Osteocyte (in vitro differentiated cells): ENCODE data around the gene ACRBP. TPM values are rescaled to one million over a fixed set of nuclear protein-coding genes. Genes with fewer than 3 reads are reported as not detected.

Experiments used
- DNase-seq: peaks from one replicate; pipeline ENCODE4 v3.0.0; 2021; ENCODE audit warnings: mixed read lengths; ENCODE audit not compliant: unreplicated experiment; ENCODE audit errors: extremely low spot score
- H3K27ac Mint-ChIP-seq: one replicate; pipeline ENCODE4 v1.8.0; 2021; ENCODE audit warnings: mild to moderate bottlenecking, mixed read lengths; ENCODE audit not compliant: unreplicated experiment
- H3K27me3 Mint-ChIP-seq: one replicate; pipeline ENCODE4 v1.8.0; 2021; ENCODE audit warnings: mixed read lengths; ENCODE audit not compliant: unreplicated experiment
- H3K36me3 Mint-ChIP-seq: one replicate; pipeline ENCODE4 v1.8.0; 2021; ENCODE audit warnings: mixed read lengths; ENCODE audit not compliant: unreplicated experiment
- H3K4me1 Mint-ChIP-seq: one replicate; pipeline ENCODE4 v1.8.0; 2021; ENCODE audit warnings: mixed read lengths; ENCODE audit not compliant: unreplicated experiment
- H3K4me3 Mint-ChIP-seq: one replicate; pipeline ENCODE4 v1.8.0; 2021; ENCODE audit warnings: mild to moderate bottlenecking, moderate library complexity, mixed read lengths; ENCODE audit not compliant: unreplicated experiment
- H3K9me3 Mint-ChIP-seq: one replicate; pipeline ENCODE4 v1.8.0; 2021; ENCODE audit warnings: mixed read lengths; ENCODE audit not compliant: unreplicated experiment
- total RNA-seq: library from RNA; stranded (reverse); gene quantifications from 2 replicates; pipeline ENCODE4 v1.2.1, GENCODE V29; 2021
- TF ChIP-seq, protein P1 (sequence below): fragments of 200-600 bp; sonication (generic); IDR thresholded peaks from 2 replicates; pipeline ENCODE4 v1.5.0; 2021; ENCODE audit warnings: antibody characterized with exemption, mild to moderate bottlenecking, moderate library complexity

ACRBP gene
- total RNA-seq, 1 donor from 2014 or later = 1.0 TPM

DNA sequence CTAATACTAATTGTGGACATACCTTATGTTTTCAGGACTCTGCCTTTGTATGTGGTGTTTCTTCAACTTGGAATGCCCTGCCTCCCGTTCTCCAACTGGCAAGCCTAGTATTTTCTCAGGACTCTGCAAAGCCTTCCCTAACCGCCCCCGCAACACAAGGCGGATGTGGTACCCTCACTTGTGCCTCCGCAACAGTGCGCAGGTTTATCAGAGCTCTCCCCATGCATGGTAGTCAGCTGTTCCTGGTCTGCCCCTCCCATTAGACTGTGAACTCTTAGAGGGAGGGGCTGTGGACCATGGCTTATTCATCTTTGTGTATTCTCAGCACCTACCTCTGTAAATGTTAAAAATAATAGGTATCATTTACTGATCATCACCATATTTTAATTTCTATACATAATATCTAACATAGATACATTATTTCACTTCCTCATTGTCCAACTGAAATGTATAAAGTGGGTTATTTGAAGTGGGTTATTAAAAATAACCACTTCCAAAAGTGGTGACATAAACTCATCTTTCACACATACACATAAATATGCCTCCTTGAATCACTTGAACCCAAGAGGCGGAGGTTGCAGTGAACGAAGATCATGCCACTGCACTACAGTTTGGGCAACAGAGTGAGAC lies 20.5 kb downstream of the ACRBP start:
- Mint-ChIP-seq H3K27ac (no peak overlapping the region), H3K4me1 (peaks cover 7% of the 10 kb centered on the region), H3K4me3 (no peak overlapping the region), H3K36me3 (no peaks in the 10 kb centered on the region), H3K27me3 (no peaks in the 10 kb centered on the region), H3K9me3 (no peaks in the 10 kb centered on the region)
- no peak for DNase-seq
- TF ChIP-seq, protein P1, sequence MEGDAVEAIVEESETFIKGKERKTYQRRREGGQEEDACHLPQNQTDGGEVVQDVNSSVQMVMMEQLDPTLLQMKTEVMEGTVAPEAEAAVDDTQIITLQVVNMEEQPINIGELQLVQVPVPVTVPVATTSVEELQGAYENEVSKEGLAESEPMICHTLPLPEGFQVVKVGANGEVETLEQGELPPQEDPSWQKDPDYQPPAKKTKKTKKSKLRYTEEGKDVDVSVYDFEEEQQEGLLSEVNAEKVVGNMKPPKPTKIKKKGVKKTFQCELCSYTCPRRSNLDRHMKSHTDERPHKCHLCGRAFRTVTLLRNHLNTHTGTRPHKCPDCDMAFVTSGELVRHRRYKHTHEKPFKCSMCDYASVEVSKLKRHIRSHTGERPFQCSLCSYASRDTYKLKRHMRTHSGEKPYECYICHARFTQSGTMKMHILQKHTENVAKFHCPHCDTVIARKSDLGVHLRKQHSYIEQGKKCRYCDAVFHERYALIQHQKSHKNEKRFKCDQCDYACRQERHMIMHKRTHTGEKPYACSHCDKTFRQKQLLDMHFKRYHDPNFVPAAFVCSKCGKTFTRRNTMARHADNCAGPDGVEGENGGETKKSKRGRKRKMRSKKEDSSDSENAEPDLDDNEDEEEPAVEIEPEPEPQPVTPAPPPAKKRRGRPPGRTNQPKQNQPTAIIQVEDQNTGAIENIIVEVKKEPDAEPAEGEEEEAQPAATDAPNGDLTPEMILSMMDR = no peak

DNA sequence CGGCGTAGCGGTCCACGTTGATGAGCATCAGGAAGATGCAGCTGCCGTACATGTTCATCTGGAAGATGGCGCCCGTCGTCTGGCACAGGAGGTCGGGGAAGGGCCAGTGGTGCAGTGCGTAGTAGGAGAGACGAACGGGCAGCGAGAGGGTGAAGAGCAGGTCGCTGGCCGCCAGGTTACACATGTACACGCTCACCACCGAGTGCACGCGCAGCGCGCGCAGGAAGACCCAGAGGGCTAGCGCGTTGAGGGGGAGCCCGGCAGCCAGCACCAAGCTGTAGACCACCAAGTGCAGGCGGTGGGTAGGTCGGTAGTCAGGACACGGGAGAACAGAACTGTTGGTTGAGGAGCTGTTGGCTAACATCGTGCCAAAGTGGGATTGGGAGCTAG lies 26.4 kb downstream of the ACRBP start:
- Mint-ChIP-seq H3K9me3 (no peaks in the 10 kb centered on the region), H3K27me3 (no peaks in the 10 kb centered on the region), H3K36me3 (no peaks in the 10 kb centered on the region), H3K4me3 (no peak overlapping the region), H3K27ac (no peak overlapping the region), H3K4me1 (no peaks in the 10 kb centered on the region)
- TF ChIP-seq, protein P1 = no peak
- no peak for DNase-seq

DNA sequence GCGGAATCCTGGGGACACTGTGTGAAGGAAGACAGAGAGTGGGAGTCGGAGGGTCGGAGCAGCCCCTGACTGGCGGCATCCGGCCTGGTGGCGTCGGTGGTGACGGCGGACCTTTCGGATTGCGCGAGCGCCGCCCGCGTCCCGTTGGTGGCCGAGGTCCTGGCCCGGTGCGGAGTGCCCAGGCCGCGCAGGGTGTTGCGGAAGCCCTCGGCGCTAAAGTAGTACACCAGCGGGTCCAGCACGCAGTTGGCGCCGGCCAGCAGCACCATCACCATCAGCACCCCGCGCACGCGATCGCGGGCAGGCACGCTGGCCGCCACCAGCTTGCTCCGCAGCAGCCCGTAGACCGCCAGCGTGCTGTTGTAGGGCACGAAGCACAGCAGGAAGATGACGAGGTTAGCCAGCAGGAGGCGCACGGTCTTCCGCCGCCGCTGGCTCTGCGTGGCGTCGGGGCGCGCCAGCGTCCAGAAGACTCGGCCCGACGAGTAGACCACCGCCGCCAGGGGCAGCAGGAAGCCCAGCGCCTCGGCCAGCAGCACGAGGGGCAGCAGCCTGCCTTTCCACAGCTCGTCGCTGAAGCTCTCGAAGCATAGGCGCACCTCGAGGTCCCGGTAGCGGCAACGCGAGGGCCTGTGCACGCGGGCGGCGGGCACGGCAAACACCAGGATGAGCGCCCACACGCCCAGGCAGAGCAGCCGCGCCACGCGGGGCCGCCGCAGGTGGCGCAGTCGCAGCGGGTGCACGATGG lies 26.9 kb downstream of the ACRBP start:
- no peak for DNase-seq
- H3K27me3 Mint-ChIP-seq = no peaks in the 10 kb centered on the region
- no peaks in the 10 kb centered on the region for H3K9me3 Mint-ChIP-seq
- no peak overlapping the region for H3K27ac Mint-ChIP-seq
- H3K36me3 Mint-ChIP-seq = no peaks in the 10 kb centered on the region
- no peak overlapping the region for H3K4me3 Mint-ChIP-seq
- no peaks in the 10 kb centered on the region for H3K4me1 Mint-ChIP-seq
- TF ChIP-seq, protein P1 = peak; percentile 34

DNA sequence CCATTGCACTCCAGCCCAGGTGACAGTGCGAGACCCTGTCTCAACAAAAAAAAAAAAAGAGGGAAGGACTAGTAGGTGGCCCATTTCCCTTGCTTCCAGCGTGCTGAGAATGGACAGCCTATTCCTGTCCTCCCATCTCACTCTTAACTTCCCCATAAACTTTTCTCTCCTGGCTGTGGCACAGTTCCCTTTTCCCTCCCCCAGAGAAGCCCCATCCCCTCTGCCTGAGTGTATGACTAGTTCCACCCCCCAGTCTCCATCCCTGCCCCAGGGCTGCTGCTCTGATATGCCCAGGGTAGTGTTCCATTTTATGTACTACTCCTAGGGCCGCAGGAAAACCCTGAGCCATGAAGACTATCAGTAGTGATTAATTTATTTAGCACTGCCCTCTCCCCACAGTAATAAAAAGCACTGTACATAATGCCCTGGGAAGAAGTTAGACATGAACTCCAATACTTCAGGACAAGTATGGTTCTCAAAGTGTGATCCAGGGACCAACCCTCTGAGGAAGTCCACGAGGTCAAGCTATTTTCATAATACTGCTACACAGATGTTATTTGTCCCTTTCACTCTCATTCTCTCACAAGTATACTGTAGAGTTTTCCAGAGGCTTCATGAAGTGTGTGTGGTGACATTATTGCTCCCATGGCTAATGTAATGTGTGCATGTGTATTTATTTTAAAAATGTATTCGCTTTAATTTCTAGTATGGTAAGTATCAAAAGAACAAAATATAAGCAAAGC lies 28.6 kb downstream of the ACRBP start:
- no peak overlapping the region for H3K27ac Mint-ChIP-seq
- DNase-seq = no peak
- TF ChIP-seq, protein P1 = no peak
- H3K4me1 Mint-ChIP-seq = peaks cover 11% of the 10 kb centered on the region
- H3K9me3 Mint-ChIP-seq = no peaks in the 10 kb centered on the region
- no peak overlapping the region for H3K4me3 Mint-ChIP-seq
- no peaks in the 10 kb centered on the region for H3K27me3 Mint-ChIP-seq
- H3K36me3 Mint-ChIP-seq = no peaks in the 10 kb centered on the region

DNA sequence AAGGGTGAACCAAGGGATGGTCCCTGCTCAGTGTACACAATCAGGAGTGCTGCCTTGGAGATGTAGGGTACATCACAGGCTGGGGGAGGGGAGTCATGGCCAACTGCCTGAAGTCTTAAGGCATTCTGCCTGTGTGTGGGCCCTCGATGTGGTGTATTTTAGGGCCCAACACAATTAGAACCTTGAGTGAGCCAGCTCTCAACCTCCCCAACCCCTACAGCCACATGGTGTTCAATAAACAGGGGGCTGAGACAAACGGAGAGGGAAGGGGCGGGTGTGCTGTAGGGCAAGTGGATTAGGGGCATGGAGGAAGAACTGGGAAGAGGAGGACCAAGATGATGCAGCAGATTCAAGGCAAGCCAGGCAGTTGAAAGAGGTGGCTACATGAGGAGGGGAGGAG lies 31.4 kb downstream of the ACRBP start:
- Mint-ChIP-seq H3K27me3 (no peaks in the 10 kb centered on the region), H3K4me1 (peaks cover 36% of the 10 kb centered on the region), H3K36me3 (no peaks in the 10 kb centered on the region), H3K27ac (peak overlapping the region; percentile 95), H3K9me3 (no peaks in the 10 kb centered on the region), H3K4me3 (no peak overlapping the region)
- DNase-seq = no peak
- TF ChIP-seq, protein P1 = no peak
